GM19324 (cell line): Measurements from ENCODE around the gene AFAP1.

ENCODE experiments used
- ATAC-seq: cut with Tn5 transposase; IDR thresholded peaks from one replicate; pipeline ENCODE4 v1.9.1; 2021; ENCODE audit warnings: mild to moderate bottlenecking, moderate library complexity; ENCODE audit not compliant: unreplicated experiment, low FRiP score

The AFAP1 gene

GRCh38 chr4:7847206-7847605, 92.5 kb downstream of the AFAP1 start:
- no peak for ATAC-seq

GRCh38 chr4:7845493-7846128, 94.0 kb downstream of the AFAP1 start:
- ATAC-seq = no peak

- no peak for ATAC-seq
Observed at GRCh38 chr4:7844594-7844991, 95.1 kb downstream of the AFAP1 start.

GRCh38 chr4:7843831-7844593, 95.6 kb downstream of the AFAP1 start:
- ATAC-seq = no peak

GRCh38 chr4:7842384-7843279, 97.0 kb downstream of the AFAP1 start:
- no peak for ATAC-seq

- ATAC-seq = no peak
Observed at GRCh38 chr4:7841894-7842293, 97.8 kb downstream of the AFAP1 start.

GRCh38 chr4:7841071-7841470, 98.6 kb downstream of the AFAP1 start:
- no peak for ATAC-seq

- ATAC-seq = no peak
Observed at GRCh38 chr4:7839856-7840255, 99.8 kb downstream of the AFAP1 start.

GRCh38 chr4:7838136-7838782, 101.4 kb downstream of the AFAP1 start:
- ATAC-seq = no peak

- ATAC-seq = no peak
Observed at GRCh38 chr4:7837597-7838135, 102.0 kb downstream of the AFAP1 start.

GRCh38 chr4:7831858-7832730, 107.6 kb downstream of the AFAP1 start:
- no peak for ATAC-seq

GRCh38 chr4:7831330-7831729, 108.3 kb downstream of the AFAP1 start:
- ATAC-seq = no peak

- no peak for ATAC-seq
Observed at GRCh38 chr4:7830747-7831146, 108.9 kb downstream of the AFAP1 start.

- ATAC-seq = no peak
Observed at GRCh38 chr4:7829652-7830580, 109.7 kb downstream of the AFAP1 start.

- no peak for ATAC-seq
Observed at GRCh38 chr4:7828793-7829301, 110.8 kb downstream of the AFAP1 start.

- no peak for ATAC-seq
Observed at GRCh38 chr4:7828011-7828720, 111.5 kb downstream of the AFAP1 start.

- ATAC-seq = no peak
Observed at GRCh38 chr4:7827566-7827965, 112.1 kb downstream of the AFAP1 start.

- ATAC-seq = no peak
Observed at GRCh38 chr4:7826909-7827306, 112.8 kb downstream of the AFAP1 start.
